ENCODE measurements around the gene MTG2.

GRCh38 chr20:62210496-62210855 is 27.6 kb downstream of the MTG2 start:
- TF ChIP-seq CTCF (IDR thresholded peaks at IDR 0.05) (no peak), POLR2A (IDR thresholded peaks at IDR 0.05) (no peak)

Data from ovary (tissue), 3 donors.